Subcutaneous adipose tissue (tissue), 4 donors: ENCODE results near the gene PABPN1. TPM values are rescaled to one million over a fixed set of nuclear protein-coding genes. Genes with fewer than 3 reads are reported as not detected.

ENCODE experiments used
- CTCF ChIP-seq: fragments of 450-650 bp; IDR thresholded peaks from one replicate; pipeline ENCODE4 v1.5.1; 2016; ENCODE audit warnings: low read depth, mild to moderate bottlenecking, control low read depth, antibody characterized with exemption, moderate library complexity
- total RNA-seq, 4 donors: library from RNA; depleted of rRNA; stranded (reverse); fragments of >200 nt; gene quantifications; one replicate each; pipeline ENCODE4 v1.1.0, GENCODE V29; 2016

The PABPN1 gene
- total RNA-seq, 4 donors from 2014 or later, result 31.8 to 56.1 (median 42.5) TPM

GRCh38 chr14:23306412-23307145, 14.7 kb upstream of the PABPN1 start, which contains the start of gene BCL2L2:
Gene BCL2L2, plus strand, starts transcription at chr14:23306833. Its CDS starts 935 bp downstream, at chr14:23307768.
- TF ChIP-seq CTCF, result no peak

- no peak for TF ChIP-seq CTCF
Observed at GRCh38 chr14:23307146-23307530, 14.1 kb upstream of the PABPN1 start.

GRCh38 chr14:23307687-23308644, 13.3 kb upstream of the PABPN1 start:
- TF ChIP-seq CTCF, result no peak

- no peak for TF ChIP-seq CTCF
Observed at GRCh38 chr14:23308721-23309445, 12.4 kb upstream of the PABPN1 start.

- TF ChIP-seq CTCF, result no peak
Observed at GRCh38 chr14:23310546-23310945, 10.7 kb upstream of the PABPN1 start.

GRCh38 chr14:23316300-23316699, 5.0 kb upstream of the PABPN1 start:
- TF ChIP-seq CTCF, result no peak
